Measurements from ENCODE around the gene HEPHL1. TPM values are rescaled to one million over a fixed set of nuclear protein-coding genes. Genes with fewer than 3 reads are reported as not detected.

Gene HEPHL1
- total and polyA plus RNA-seq, 5 donors from 2014 or later, result not detected

- ATAC-seq (ENCODE audit: low read depth in 2 of 2) (no peak), DNase-seq (no peak)
- H3K4me3 Mint-ChIP-seq, result no peak overlapping the region
- H3K27ac Mint-ChIP-seq, result no peak overlapping the region
- Histone ChIP-seq H3K9me3 (ENCODE audit: control insufficient read depth in 2 of 2, low read length in 2 of 2) (no peaks in the 10 kb centered on the region), H3K4me3 (ENCODE audit: low read depth, low read length) (no peak overlapping the region), H3K27ac (ENCODE audit: insufficient read depth, low read length, poor library complexity, severe bottlenecking) (no peak overlapping the region), H3K27me3 (ENCODE audit: control insufficient read depth, insufficient read depth, low read length) (no peaks in the 10 kb centered on the region), H3K36me3 (ENCODE audit: control insufficient read depth, insufficient read depth, low read length) (no peaks in the 10 kb centered on the region), H3K4me1 (ENCODE audit: control insufficient read depth, insufficient read depth, low read length, poor library complexity, severe bottlenecking) (no peaks in the 10 kb centered on the region)
- no peaks in the 10 kb centered on the region for H3K4me1 Mint-ChIP-seq
- H3K27me3 Mint-ChIP-seq, result no peaks in the 10 kb centered on the region
- H3K36me3 Mint-ChIP-seq, result no peaks in the 10 kb centered on the region
- H3K9me3 Mint-ChIP-seq, result peaks cover 0 to 8% (median 0%) of the 10 kb centered on the region in 7 donors
These were observed 14.9 kb downstream of the HEPHL1 start for GRCh38 chr11:94036096-94036495.

GRCh38 chr11:94043241-94043640, 22.1 kb downstream of the HEPHL1 start:
- Histone ChIP-seq H3K4me1 (ENCODE audit: control insufficient read depth, insufficient read depth, low read length, poor library complexity, severe bottlenecking) (no peaks in the 10 kb centered on the region), H3K36me3 (ENCODE audit: control insufficient read depth, insufficient read depth, low read length) (no peaks in the 10 kb centered on the region), H3K9me3 (ENCODE audit: control insufficient read depth in 2 of 2, low read length in 2 of 2) (no peaks in the 10 kb centered on the region), H3K27me3 (ENCODE audit: control insufficient read depth, insufficient read depth, low read length) (no peaks in the 10 kb centered on the region), H3K27ac (ENCODE audit: insufficient read depth, low read length, poor library complexity, severe bottlenecking) (no peak overlapping the region), H3K4me3 (ENCODE audit: low read depth, low read length) (no peak overlapping the region)
- Mint-ChIP-seq H3K27me3 (no peaks in the 10 kb centered on the region), H3K27ac (no peak overlapping the region), H3K9me3 (peaks cover 0 to 2% (median 0%) of the 10 kb centered on the region in 7 donors), H3K36me3 (no peaks in the 10 kb centered on the region), H3K4me1 (peaks cover 0 to 2% (median 0%) of the 10 kb centered on the region in 4 donors), H3K4me3 (no peak overlapping the region)
- no peak for DNase-seq
- no peak for ATAC-seq (ENCODE audit: low read depth in 2 of 2)

GRCh38 chr11:94046796-94047195, 25.6 kb downstream of the HEPHL1 start:
- no peak overlapping the region for H3K4me3 Mint-ChIP-seq
- Histone ChIP-seq H3K4me1 (ENCODE audit: control insufficient read depth, insufficient read depth, low read length, poor library complexity, severe bottlenecking) (no peaks in the 10 kb centered on the region), H3K27me3 (ENCODE audit: control insufficient read depth, insufficient read depth, low read length) (no peaks in the 10 kb centered on the region), H3K9me3 (ENCODE audit: control insufficient read depth in 2 of 2, low read length in 2 of 2) (no peaks in the 10 kb centered on the region), H3K36me3 (ENCODE audit: control insufficient read depth, insufficient read depth, low read length) (no peaks in the 10 kb centered on the region), H3K27ac (ENCODE audit: insufficient read depth, low read length, poor library complexity, severe bottlenecking) (no peak overlapping the region), H3K4me3 (ENCODE audit: low read depth, low read length) (no peak overlapping the region)
- peaks cover 0 to 3% (median 0%) of the 10 kb centered on the region in 7 donors for H3K9me3 Mint-ChIP-seq
- no peak overlapping the region for H3K27ac Mint-ChIP-seq
- no peaks in the 10 kb centered on the region for H3K36me3 Mint-ChIP-seq
- peaks cover 0 to 2% (median 0%) of the 10 kb centered on the region in 4 donors for H3K4me1 Mint-ChIP-seq
- DNase-seq (no peak), ATAC-seq (ENCODE audit: low read depth in 2 of 2) (no peak)
- H3K27me3 Mint-ChIP-seq, result no peaks in the 10 kb centered on the region

- Mint-ChIP-seq H3K9me3 (peaks cover 0 to 3% (median 0%) of the 10 kb centered on the region in 7 donors), H3K4me1 (peaks cover 0 to 2% (median 0%) of the 10 kb centered on the region in 4 donors), H3K27me3 (no peaks in the 10 kb centered on the region), H3K27ac (no peak overlapping the region), H3K36me3 (no peaks in the 10 kb centered on the region), H3K4me3 (no peak overlapping the region)
- Histone ChIP-seq H3K9me3 (ENCODE audit: control insufficient read depth in 2 of 2, low read length in 2 of 2) (no peaks in the 10 kb centered on the region), H3K4me3 (ENCODE audit: low read depth, low read length) (no peak overlapping the region), H3K4me1 (ENCODE audit: control insufficient read depth, insufficient read depth, low read length, poor library complexity, severe bottlenecking) (no peaks in the 10 kb centered on the region), H3K27me3 (ENCODE audit: control insufficient read depth, insufficient read depth, low read length) (no peaks in the 10 kb centered on the region), H3K36me3 (ENCODE audit: control insufficient read depth, insufficient read depth, low read length) (no peaks in the 10 kb centered on the region), H3K27ac (ENCODE audit: insufficient read depth, low read length, poor library complexity, severe bottlenecking) (no peak overlapping the region)
- ATAC-seq (ENCODE audit: low read depth in 2 of 2) (no peak), DNase-seq (no peak)
These were observed 27.0 kb downstream of the HEPHL1 start for GRCh38 chr11:94048032-94048709.

GRCh38 chr11:94049351-94049750, 28.2 kb downstream of the HEPHL1 start:
- Histone ChIP-seq H3K4me3 (ENCODE audit: low read depth, low read length) (no peak overlapping the region), H3K36me3 (ENCODE audit: control insufficient read depth, insufficient read depth, low read length) (no peaks in the 10 kb centered on the region), H3K9me3 (ENCODE audit: control insufficient read depth in 2 of 2, low read length in 2 of 2) (no peaks in the 10 kb centered on the region), H3K4me1 (ENCODE audit: control insufficient read depth, insufficient read depth, low read length, poor library complexity, severe bottlenecking) (no peaks in the 10 kb centered on the region), H3K27ac (ENCODE audit: insufficient read depth, low read length, poor library complexity, severe bottlenecking) (no peak overlapping the region), H3K27me3 (ENCODE audit: control insufficient read depth, insufficient read depth, low read length) (no peaks in the 10 kb centered on the region)
- Mint-ChIP-seq H3K9me3 (peaks cover 0 to 3% (median 0%) of the 10 kb centered on the region in 7 donors), H3K27ac (no peak overlapping the region), H3K4me3 (no peak overlapping the region), H3K4me1 (peaks cover 0 to 2% (median 0%) of the 10 kb centered on the region in 4 donors), H3K36me3 (no peaks in the 10 kb centered on the region), H3K27me3 (peaks cover 6% of the 10 kb centered on the region)
- ATAC-seq (ENCODE audit: low read depth in 2 of 2) (no peak), DNase-seq (no peak)

- DNase-seq (no peak), ATAC-seq (ENCODE audit: low read depth in 2 of 2) (no peak)
- Histone ChIP-seq H3K4me1 (ENCODE audit: control insufficient read depth, insufficient read depth, low read length, poor library complexity, severe bottlenecking) (no peaks in the 10 kb centered on the region), H3K36me3 (ENCODE audit: control insufficient read depth, insufficient read depth, low read length) (no peaks in the 10 kb centered on the region), H3K27me3 (ENCODE audit: control insufficient read depth, insufficient read depth, low read length) (peaks cover 4% of the 10 kb centered on the region), H3K9me3 (ENCODE audit: control insufficient read depth in 2 of 2, low read length in 2 of 2) (no peaks in the 10 kb centered on the region), H3K4me3 (ENCODE audit: low read depth, low read length) (no peak overlapping the region), H3K27ac (ENCODE audit: insufficient read depth, low read length, poor library complexity, severe bottlenecking) (no peak overlapping the region)
- H3K27me3 Mint-ChIP-seq, result peaks cover 5% of the 10 kb centered on the region
- H3K9me3 Mint-ChIP-seq, result peaks cover 0 to 4% (median 0%) of the 10 kb centered on the region in 7 donors
- H3K27ac Mint-ChIP-seq, result no peak overlapping the region
- no peaks in the 10 kb centered on the region for H3K36me3 Mint-ChIP-seq
- H3K4me3 Mint-ChIP-seq, result no peak overlapping the region
- H3K4me1 Mint-ChIP-seq, result no peaks in the 10 kb centered on the region
These were observed 37.5 kb downstream of the HEPHL1 start for GRCh38 chr11:94058630-94059029.

- no peak for ATAC-seq (ENCODE audit: low read depth in 2 of 2)
- no peak overlapping the region for H3K27ac Mint-ChIP-seq
- Histone ChIP-seq H3K9me3 (ENCODE audit: control insufficient read depth in 2 of 2, low read length in 2 of 2) (no peaks in the 10 kb centered on the region), H3K36me3 (ENCODE audit: control insufficient read depth, insufficient read depth, low read length) (no peaks in the 10 kb centered on the region), H3K4me1 (ENCODE audit: control insufficient read depth, insufficient read depth, low read length, poor library complexity, severe bottlenecking) (no peaks in the 10 kb centered on the region), H3K27me3 (ENCODE audit: control insufficient read depth, insufficient read depth, low read length) (peaks cover 4% of the 10 kb centered on the region), H3K4me3 (ENCODE audit: low read depth, low read length) (no peak overlapping the region), H3K27ac (ENCODE audit: insufficient read depth, low read length, poor library complexity, severe bottlenecking) (no peak overlapping the region)
- peaks cover 0 to 4% (median 0%) of the 10 kb centered on the region in 7 donors for H3K9me3 Mint-ChIP-seq
- no peak for DNase-seq
- H3K4me1 Mint-ChIP-seq, result no peaks in the 10 kb centered on the region
- H3K27me3 Mint-ChIP-seq, result peaks cover 1% of the 10 kb centered on the region
- no peak overlapping the region for H3K4me3 Mint-ChIP-seq
- H3K36me3 Mint-ChIP-seq, result no peaks in the 10 kb centered on the region
These were observed 37.9 kb downstream of the HEPHL1 start for GRCh38 chr11:94059065-94059464.

- H3K27ac Mint-ChIP-seq, result no peak overlapping the region
- Histone ChIP-seq H3K36me3 (ENCODE audit: control insufficient read depth, insufficient read depth, low read length) (no peaks in the 10 kb centered on the region), H3K4me3 (ENCODE audit: low read depth, low read length) (no peak overlapping the region), H3K27me3 (ENCODE audit: control insufficient read depth, insufficient read depth, low read length) (peaks cover 4% of the 10 kb centered on the region), H3K4me1 (ENCODE audit: control insufficient read depth, insufficient read depth, low read length, poor library complexity, severe bottlenecking) (no peaks in the 10 kb centered on the region), H3K27ac (ENCODE audit: insufficient read depth, low read length, poor library complexity, severe bottlenecking) (no peak overlapping the region), H3K9me3 (ENCODE audit: control insufficient read depth in 2 of 2, low read length in 2 of 2) (no peaks in the 10 kb centered on the region)
- no peaks in the 10 kb centered on the region for H3K36me3 Mint-ChIP-seq
- no peaks in the 10 kb centered on the region for H3K27me3 Mint-ChIP-seq
- peaks cover 0 to 2% (median 0%) of the 10 kb centered on the region in 7 donors for H3K9me3 Mint-ChIP-seq
- no peak overlapping the region for H3K4me3 Mint-ChIP-seq
- no peak for ATAC-seq (ENCODE audit: low read depth in 2 of 2)
- DNase-seq, result no peak
- no peaks in the 10 kb centered on the region for H3K4me1 Mint-ChIP-seq
These were observed 39.2 kb downstream of the HEPHL1 start for GRCh38 chr11:94060401-94060800.
